NCI-H460 (cell line): ENCODE measurements around the gene UBE2Q1. TPM values are rescaled to one million over a fixed set of nuclear protein-coding genes. Genes with fewer than 3 reads are reported as not detected.
A peak's percentile ranks its signal among the peaks of the same experiment; 100 is the strongest.

Source experiments
- DNase-seq: peaks from one replicate; pipeline ENCODE4 v3.0.0-alpha.2; 2016; ENCODE audit warnings: low read depth; ENCODE audit errors: extremely low read depth
- total RNA-seq: library from RNA; depleted of rRNA; stranded (reverse); fragments of >200 nt; shearing (Covaris generic); gene quantifications from 2 replicates; pipeline ENCODE4 v1.2.3, GENCODE V29; 2014

UBE2Q1 gene
- total RNA-seq, 1 experiment from 2014 or later, result 54.4 TPM

DNA sequence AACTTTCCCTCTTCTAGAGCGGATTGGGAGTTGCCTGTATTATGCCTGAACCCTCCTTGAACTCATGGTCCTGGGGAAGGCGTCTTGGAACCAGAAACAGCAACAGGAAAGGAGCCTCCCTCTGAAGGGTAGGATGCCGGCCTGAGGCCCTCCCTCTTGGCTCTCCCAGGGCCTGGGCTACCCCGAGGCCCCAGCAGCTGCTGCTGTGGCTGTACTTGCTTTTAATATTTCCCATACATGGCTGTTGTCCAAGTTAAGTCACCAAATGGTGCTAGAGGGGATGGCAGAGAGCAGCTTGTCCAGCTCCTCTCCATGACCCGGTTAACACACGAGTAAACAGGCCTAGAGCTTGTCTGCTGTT, 19.6 kb upstream of the UBE2Q1 start:
- no peak for DNase-seq

GRCh38 chr1:154577346-154578057, 19.0 kb upstream of the UBE2Q1 start:
- no peak for DNase-seq

GRCh38 chr1:154575951-154576566, 17.6 kb upstream of the UBE2Q1 start:
- DNase-seq, result no peak

GRCh38 chr1:154575147-154575927, 16.9 kb upstream of the UBE2Q1 start:
- no peak for DNase-seq

DNA sequence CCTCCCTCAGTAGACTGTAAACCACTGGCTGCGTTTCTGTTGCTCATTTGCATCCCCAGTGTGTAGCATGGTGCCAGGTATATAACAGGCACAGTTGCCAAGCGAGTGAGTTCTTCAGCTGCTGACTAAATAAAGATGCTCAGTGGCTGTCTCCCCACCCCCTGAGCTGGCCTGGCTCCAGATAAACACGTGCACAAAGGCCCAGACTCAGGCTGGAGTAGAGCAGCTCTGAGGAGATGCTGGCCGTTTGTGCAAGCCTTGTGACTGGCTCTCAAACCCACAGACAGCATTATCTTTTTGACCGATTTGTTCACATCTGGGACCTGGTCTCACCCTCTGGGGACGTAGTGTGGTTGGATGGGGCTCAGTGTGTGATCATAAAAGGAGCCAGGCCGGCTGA, 16.3 kb upstream of the UBE2Q1 start:
- DNase-seq, result no peak

GRCh38 chr1:154573168-154573510, 14.7 kb upstream of the UBE2Q1 start:
- no peak for DNase-seq

DNA sequence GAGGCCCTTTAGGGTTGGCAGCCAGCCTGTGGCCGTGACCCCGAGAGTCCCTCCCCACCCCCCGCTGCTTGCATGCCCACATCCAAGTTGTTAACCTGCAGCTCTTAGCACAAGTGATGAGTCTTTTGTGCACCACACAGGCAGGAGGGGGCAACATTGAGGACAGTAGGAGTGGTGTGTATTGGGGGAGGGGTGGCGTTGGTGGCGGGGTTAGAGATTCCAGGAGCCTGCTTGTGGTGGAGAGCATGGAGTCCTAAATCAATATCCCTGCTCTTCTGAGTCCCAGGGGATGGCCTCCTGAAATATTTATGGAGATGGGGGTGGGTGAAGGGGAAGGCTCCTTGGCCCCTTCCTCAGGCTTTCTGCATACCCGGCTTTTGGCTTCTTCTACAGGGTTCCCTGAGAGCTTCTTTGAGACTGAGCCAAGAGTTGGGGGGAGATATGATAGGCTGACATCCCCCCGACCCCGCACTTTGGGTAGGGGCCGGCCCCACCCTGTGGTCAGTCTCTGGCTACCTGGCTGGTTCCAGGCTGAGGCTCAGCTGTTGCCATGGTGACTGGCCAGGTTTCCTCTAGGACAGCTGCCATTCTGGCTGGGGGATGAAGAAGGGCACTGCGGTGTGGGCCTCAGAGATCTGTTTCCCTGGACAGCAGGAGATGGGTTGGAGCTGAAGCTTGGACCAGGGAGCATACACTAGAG, 14.2 kb upstream of the UBE2Q1 start:
- no peak for DNase-seq

GRCh38 chr1:154571964-154572288, 13.5 kb upstream of the UBE2Q1 start:
- no peak for DNase-seq

- no peak for DNase-seq
Observed at GRCh38 chr1:154571244-154571963, 12.9 kb upstream of the UBE2Q1 start.

GRCh38 chr1:154568157-154568815, 9.8 kb upstream of the UBE2Q1 start:
- no peak for DNase-seq

- peak; percentile 63 for DNase-seq
Observed at GRCh38 chr1:154567386-154568156, 9.1 kb upstream of the UBE2Q1 start, which contains the start of gene CHRNB2. CHRNB2 (plus strand) TSS chr1:154567778; CDS start chr1:154568045, 267 bp downstream.

GRCh38 chr1:154565876-154566275, 7.4 kb upstream of the UBE2Q1 start:
- no peak for DNase-seq

GRCh38 chr1:154559466-154560044, 1.1 kb upstream of the UBE2Q1 start:
- DNase-seq, result peak; percentile 94

GRCh38 chr1:154558720-154559465, 431 bp upstream of the UBE2Q1 start:
- DNase-seq, result peak; percentile 98

- no peak for DNase-seq
Observed at GRCh38 chr1:154557248-154557938, 1.1 kb downstream of the UBE2Q1 start.

- no peak for DNase-seq
Observed at GRCh38 chr1:154556422-154556821, 2.0 kb downstream of the UBE2Q1 start.
